Rectal smooth muscle tissue (tissue), 1 donor: ENCODE results near the gene IFNA4.

Source experiments
- H3K27ac ChIP-seq: one replicate; pipeline ENCODE4 v1.7.0; 2013; ENCODE audit warnings: low read depth, low read length, inconsistent platforms
- H3K27me3 ChIP-seq: one replicate; pipeline ENCODE4 v1.7.0; 2013; ENCODE audit warnings: low read length; ENCODE audit not compliant: control insufficient read depth, insufficient read depth
- H3K36me3 ChIP-seq: one replicate; pipeline ENCODE4 v1.7.0; 2013; ENCODE audit warnings: low read length; ENCODE audit not compliant: control insufficient read depth, insufficient read depth
- H3K4me1 ChIP-seq: one replicate; pipeline ENCODE4 v1.7.0; 2013; ENCODE audit warnings: low read length; ENCODE audit not compliant: control insufficient read depth, insufficient read depth
- H3K4me3 ChIP-seq: one replicate; pipeline ENCODE4 v1.7.0; 2013; ENCODE audit warnings: low read length
- H3K9ac ChIP-seq: one replicate; pipeline ENCODE4 v1.7.0; 2013; ENCODE audit warnings: low read length

IFNA4 gene

DNA sequence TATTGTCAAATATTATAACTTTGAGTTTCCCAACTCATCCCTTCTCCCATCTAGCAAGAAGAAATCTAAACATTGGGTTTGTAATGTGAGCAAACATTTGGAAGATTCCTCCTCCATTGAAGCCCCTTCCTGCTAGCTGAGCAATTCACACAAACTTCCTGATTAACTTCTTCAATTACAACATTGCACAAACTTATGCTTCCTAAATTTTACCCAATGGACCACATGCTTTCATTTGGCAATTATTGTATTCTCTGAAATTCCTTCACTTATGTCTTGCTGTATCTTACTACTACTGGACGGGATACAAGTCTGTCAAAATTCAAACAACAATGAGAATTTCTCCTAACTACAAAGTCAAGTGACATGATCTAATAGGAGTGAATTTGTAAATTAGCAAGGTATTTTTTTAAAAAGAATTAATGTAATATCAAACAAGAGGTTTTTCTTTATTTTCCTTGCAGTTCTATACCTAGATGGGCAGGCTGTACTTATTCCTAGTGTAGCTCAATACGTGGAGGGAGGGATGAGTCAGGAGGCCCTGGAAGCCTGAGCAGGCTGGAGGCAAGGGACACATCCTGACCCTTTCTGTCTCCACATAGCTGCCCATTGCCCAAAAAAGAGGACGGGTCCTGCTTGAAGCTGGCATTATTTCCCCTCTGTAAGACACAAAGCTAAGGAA, 33.9 kb downstream of the IFNA4 start:
- Histone ChIP-seq H3K27ac (no peak overlapping the region), H3K9ac (no peak overlapping the region), H3K4me3 (no peak overlapping the region), H3K4me1 (no peaks in the 10 kb centered on the region), H3K27me3 (no peaks in the 10 kb centered on the region), H3K36me3 (no peaks in the 10 kb centered on the region)

DNA sequence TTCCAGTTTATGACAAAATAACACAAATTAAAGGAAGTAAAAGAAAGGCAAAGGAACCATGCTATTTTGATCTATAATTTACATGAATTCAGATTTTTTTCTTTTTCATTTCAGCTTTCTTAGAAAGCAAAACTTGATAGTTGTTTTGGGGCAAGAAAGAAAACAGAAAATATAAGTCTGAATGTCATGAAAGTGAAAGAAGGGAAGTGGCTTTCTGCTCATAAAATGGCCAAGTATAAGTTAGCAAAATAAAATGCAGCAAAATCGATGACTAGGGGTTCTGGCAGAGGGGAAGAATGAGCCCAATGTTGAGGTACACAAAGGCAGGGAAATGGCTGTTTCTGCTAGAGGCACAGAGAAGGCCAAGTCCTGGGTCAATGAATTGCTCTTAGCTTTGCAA, 42.8 kb downstream of the IFNA4 start:
- no peak overlapping the region for H3K4me3 ChIP-seq
- H3K9ac ChIP-seq = no peak overlapping the region
- no peaks in the 10 kb centered on the region for H3K27me3 ChIP-seq
- H3K4me1 ChIP-seq = no peaks in the 10 kb centered on the region
- H3K36me3 ChIP-seq = no peaks in the 10 kb centered on the region
- no peak overlapping the region for H3K27ac ChIP-seq

DNA sequence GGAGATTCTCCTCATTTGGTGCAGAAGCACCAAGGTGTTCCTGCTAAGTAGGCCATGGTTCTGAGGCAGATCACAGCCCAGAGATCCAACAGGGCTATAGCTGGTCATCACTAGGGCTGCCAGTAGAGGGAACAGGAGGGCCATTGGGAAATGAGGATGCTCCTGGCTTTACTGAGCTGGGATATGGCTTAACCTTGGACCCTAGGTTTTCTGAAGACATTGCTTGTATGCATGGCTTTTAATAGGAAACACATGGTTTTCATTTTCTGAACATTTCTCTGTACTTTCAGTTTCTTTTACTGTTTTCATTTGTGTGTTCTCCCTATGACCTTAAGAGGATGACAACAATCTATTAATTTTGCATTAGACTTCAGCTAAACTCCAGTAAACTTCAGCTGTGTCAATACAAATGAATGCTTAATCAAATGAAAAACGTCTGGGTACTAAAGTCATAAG, 45.9 kb downstream of the IFNA4 start, which contains the start of gene IFNW1:
TSS of gene IFNW1 (minus strand) at position 406 of the 456 bp plus-strand sequence. CDS start at position 144, 262 bp downstream.
- no peaks in the 10 kb centered on the region for H3K27me3 ChIP-seq
- no peak within 1 kb of the TSS for H3K4me3 ChIP-seq
- no peaks in the 10 kb centered on the region for H3K4me1 ChIP-seq

DNA sequence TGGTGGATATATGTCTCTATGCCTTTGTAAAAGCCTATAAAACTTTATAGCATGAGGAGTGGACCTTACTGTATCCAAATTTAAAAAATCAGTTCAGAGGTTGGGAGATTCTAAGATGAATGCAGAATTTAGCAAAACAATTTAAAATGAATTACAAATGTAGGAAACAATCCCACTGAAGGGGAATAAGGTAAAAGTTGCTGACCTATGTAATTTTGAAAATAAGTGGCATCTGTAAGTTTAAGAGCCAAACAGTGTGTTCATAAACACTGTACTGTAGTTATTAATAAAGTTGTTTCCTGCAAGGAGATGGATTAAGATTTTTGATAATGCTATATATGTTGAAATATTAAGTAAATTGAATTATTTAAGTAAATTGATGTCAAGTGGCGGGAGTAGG, 50.4 kb downstream of the IFNA4 start:
- Histone ChIP-seq H3K27me3 (no peaks in the 10 kb centered on the region), H3K9ac (no peak overlapping the region), H3K27ac (no peak overlapping the region), H3K4me1 (no peaks in the 10 kb centered on the region), H3K4me3 (no peak overlapping the region), H3K36me3 (no peaks in the 10 kb centered on the region)

More for the DNA sequence above, 45.9 kb downstream of the IFNA4 start, which contains the start of gene IFNW1:
- H3K27ac ChIP-seq = no peak within 1 kb of the TSS
- no peak within 1 kb of the TSS for H3K9ac ChIP-seq
- H3K36me3 ChIP-seq = no peaks in the 10 kb centered on the region
